Activated CD8-positive, alpha-beta memory T cell treated with anti-CD3 and anti-CD28 coated beads for 1 hour (primary cell): ENCODE data around the gene SYT6.

Experiments used
- DNase-seq, 2 donors: peaks; one replicate each; pipeline ENCODE4 v3.0.0-alpha.2; 2020; ENCODE audit warnings: low read depth in 1 of 2; ENCODE audit errors: extremely low read depth in 1 of 2

The SYT6 gene

GRCh38 chr1:114154963-114155322 lies 1.3 kb upstream of the SYT6 start:
- no peak for DNase-seq

GRCh38 chr1:114154146-114154962 lies 685 bp upstream of the SYT6 start:
- DNase-seq, result no peak

GRCh38 chr1:114152508-114153260 lies 985 bp downstream of the SYT6 start:
- no peak for DNase-seq

GRCh38 chr1:114152089-114152507 lies 1.6 kb downstream of the SYT6 start:
- DNase-seq, result no peak

GRCh38 chr1:114150016-114150415 lies 3.7 kb downstream of the SYT6 start:
- no peak for DNase-seq

GRCh38 chr1:114149211-114149610 lies 4.5 kb downstream of the SYT6 start:
- no peak for DNase-seq

GRCh38 chr1:114145504-114146151 lies 8.0 kb downstream of the SYT6 start:
- DNase-seq, result no peak

- no peak for DNase-seq
Measured at GRCh38 chr1:114144016-114144415, 9.7 kb downstream of the SYT6 start.

GRCh38 chr1:114139540-114139939 lies 14.1 kb downstream of the SYT6 start:
- DNase-seq, result no peak

GRCh38 chr1:114137497-114137896 lies 16.2 kb downstream of the SYT6 start:
- DNase-seq, result no peak

- DNase-seq, result no peak
Measured at GRCh38 chr1:114135786-114136185, 17.9 kb downstream of the SYT6 start.

GRCh38 chr1:114134518-114134917 lies 19.2 kb downstream of the SYT6 start:
- no peak for DNase-seq

GRCh38 chr1:114133129-114133528 lies 20.5 kb downstream of the SYT6 start:
- no peak for DNase-seq

- DNase-seq, result no peak
Measured at GRCh38 chr1:114131526-114132220, 22.0 kb downstream of the SYT6 start.

GRCh38 chr1:114130846-114131525 lies 22.7 kb downstream of the SYT6 start:
- DNase-seq, result no peak

- no peak for DNase-seq
Measured at GRCh38 chr1:114130213-114130612, 23.5 kb downstream of the SYT6 start.

GRCh38 chr1:114128293-114128692 lies 25.4 kb downstream of the SYT6 start:
- DNase-seq, result no peak

- DNase-seq, result no peak
Measured at GRCh38 chr1:114126261-114127095, 27.2 kb downstream of the SYT6 start.

GRCh38 chr1:114124644-114125043 lies 29.0 kb downstream of the SYT6 start:
- no peak for DNase-seq
